K562 (cell line): ENCODE results near the gene THADA. TPM values are rescaled to one million over a fixed set of nuclear protein-coding genes. Genes with fewer than 3 reads are reported as not detected.

Source experiments
- ARID1B ChIP-seq: fragments of 450-650 bp; IDR thresholded peaks from 2 replicates; pipeline ENCODE4 v1.6.1; 2016; ENCODE audit warnings: antibody characterized with exemption, mild to moderate bottlenecking, inconsistent platforms
- CREBBP ChIP-seq: IDR thresholded peaks from one replicate; pipeline ENCODE4 v1.6.1; 2012; ENCODE audit warnings: low read depth, mild to moderate bottlenecking, control low read depth, inconsistent platforms, low read length
- FOXP1 ChIP-seq: sonication (generic); formaldehyde crosslinking; IDR thresholded peaks from 2 replicates; pipeline ENCODE4 v1.8.0; 2022; ENCODE audit warnings: mild to moderate bottlenecking, missing genetic modification reagents
- HLTF ChIP-seq: fragments of 450-650 bp; IDR thresholded peaks from 2 replicates; pipeline ENCODE4 v1.6.1; 2016
- NFE2L1 ChIP-seq: fragments of 450-650 bp; IDR thresholded peaks from 2 replicates; pipeline ENCODE4 v1.6.1; 2016; ENCODE audit warnings: missing genetic modification characterization, low read depth, mild to moderate bottlenecking, missing compliant biosample characterization, moderate library complexity, borderline replicate concordance
- NR2C2 ChIP-seq, 2 experiments: fragments of 200-800 bp in 1 of 2; sonication (Bioruptor generic) in 1 of 2; sonication (generic) in 1 of 2; formaldehyde crosslinking in 1 of 2; IDR thresholded peaks; 2 replicates each; pipeline versions ENCODE4 v1.6.1 to v1.8.0; 2016 to 2022; ENCODE audit warnings: mild to moderate bottlenecking in 1 of 2, missing compliant biosample characterization in 1 of 2, missing genetic modification characterization in 1 of 2, missing genetic modification reagents in 1 of 2
- RBM39 ChIP-seq: fragments of 200-400 bp; formaldehyde crosslinking; optimal IDR thresholded peaks from 2 replicates; pipeline ENCODE3; 2018; ENCODE audit warnings: low read depth, low read length
- TOE1 ChIP-seq, 2 experiments: fragments of 450-650 bp in 1 of 2; sonication (generic) in 1 of 2; formaldehyde crosslinking in 1 of 2; IDR thresholded peaks; 2 replicates each; pipeline versions ENCODE4 v1.7.1 to v1.8.0; 2016 to 2022; ENCODE audit warnings: borderline replicate concordance in 2 of 2, mild to moderate bottlenecking in 2 of 2, antibody characterized with exemption in 1 of 2, inconsistent platforms in 1 of 2, low read depth in 1 of 2, missing genetic modification reagents in 1 of 2, moderate library complexity in 1 of 2
- ZNF830 ChIP-seq: fragments of 250-450 bp; sonication (Bioruptor Pico); IDR thresholded peaks from 2 replicates; pipeline ENCODE4 v1.5.0; 2021; ENCODE audit warnings: mild to moderate bottlenecking
- polyA plus RNA-seq, 8 experiments: library from polyadenylated mRNA; depleted of rRNA in 4 of 8; stranded (reverse) in 5 of 8; unstranded in 3 of 8; fragments of >200 nt; fragmentation: Nextera tagmentation in 2 of 8; fragmentation: Illumina TruSeq in 1 of 8; extraction: Ambion mirVana in 2 of 8; extraction: Trizol in 1 of 8; gene quantifications; 2 replicates each; pipeline versions ENCODE4 v1.2.1 to v1.2.3, GENCODE V29; 2011 to 2014; ENCODE audit warnings: inconsistent platforms in 1 of 8, missing spikeins in 1 of 8
- total RNA-seq, 7 experiments: library from RNA; depleted of rRNA in 6 of 7; stranded (reverse); fragments of >200 nt in 6 of 7; fragmentation: Illumina TruSeq in 2 of 7; extraction: Trizol in 2 of 7; gene quantifications; 2 replicates each; pipeline versions ENCODE4 v1.2.1 to v1.2.3, GENCODE V29; 2011 to 2021; ENCODE audit warnings: low replicate concordance in 1 of 7
- TF ChIP-seq, protein P1 (sequence below): fragments of 450-650 bp; conservative IDR thresholded peaks from 2 replicates; pipeline ENCODE4 v1.6.1; 2016; ENCODE audit warnings: missing genetic modification characterization, low read depth, mild to moderate bottlenecking, control low read depth, missing compliant biosample characterization
- TF ChIP-seq, protein P2 (sequence below): IDR thresholded peaks from 2 replicates; pipeline ENCODE4 v1.6.1; 2012; ENCODE audit warnings: low read depth, low read length, improper control_type of control experiment, borderline replicate concordance
- TF ChIP-seq, protein P3 (sequence below), 2 experiments: fragments of 150-350 bp in 1 of 2; IDR thresholded peaks; 2 replicates each; pipeline ENCODE4 v1.6.1; 2012 to 2016; ENCODE audit warnings: low read depth in 2 of 2, low read length in 2 of 2, mild to moderate bottlenecking in 1 of 2, moderate library complexity in 1 of 2

The THADA gene
- total and polyA plus RNA-seq, 9 of the 15 experiments (the other 6 are each of a cell fraction or from before 2014, with no cell fraction given), result 17.8 to 34.7 (median 31.9) TPM

DNA sequence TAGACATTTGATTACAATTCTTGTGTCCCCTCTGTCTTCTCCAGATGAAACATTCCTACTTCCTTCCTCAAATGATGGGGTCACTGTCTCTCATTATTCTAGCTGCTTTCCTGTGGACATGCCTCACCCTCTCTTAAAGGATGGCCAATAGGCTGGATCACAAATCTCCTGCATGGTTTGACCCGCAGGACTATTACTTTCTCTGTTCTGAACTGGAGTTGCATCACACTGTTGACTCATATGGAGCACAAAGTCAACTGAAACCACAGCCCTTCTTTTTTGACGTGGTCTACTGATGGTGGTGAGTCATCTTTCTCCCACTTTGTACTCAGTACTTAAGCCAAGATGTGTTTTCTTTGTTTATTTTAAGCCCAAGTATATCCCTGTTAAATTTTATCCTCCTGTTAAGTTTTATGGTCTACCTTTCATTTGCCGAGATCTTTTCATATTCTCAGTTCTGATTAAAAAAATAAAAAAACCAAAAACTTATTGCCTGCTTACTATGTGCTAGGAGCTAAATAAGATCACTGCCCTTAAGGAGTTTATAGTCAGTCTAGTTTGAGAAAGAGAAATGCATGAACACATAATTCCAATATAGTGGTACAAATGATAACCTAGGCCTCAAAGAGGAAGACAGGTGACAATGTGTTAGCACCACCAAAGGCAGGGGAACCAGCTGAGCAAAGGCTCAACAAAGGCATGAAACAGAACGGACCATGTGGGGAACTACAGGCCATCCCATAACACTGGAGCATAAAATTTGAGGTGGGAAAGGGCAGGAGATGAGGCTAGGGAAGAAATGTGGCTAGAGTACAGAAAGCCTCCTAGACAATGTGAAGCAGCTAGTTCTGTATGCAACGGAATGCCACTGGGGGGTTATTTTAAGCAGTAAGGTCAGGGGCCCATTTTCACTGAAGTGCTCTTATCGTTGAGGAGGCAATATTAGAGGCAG is 301.8 kb downstream of the THADA start (continued):
- TF ChIP-seq, protein P1, sequence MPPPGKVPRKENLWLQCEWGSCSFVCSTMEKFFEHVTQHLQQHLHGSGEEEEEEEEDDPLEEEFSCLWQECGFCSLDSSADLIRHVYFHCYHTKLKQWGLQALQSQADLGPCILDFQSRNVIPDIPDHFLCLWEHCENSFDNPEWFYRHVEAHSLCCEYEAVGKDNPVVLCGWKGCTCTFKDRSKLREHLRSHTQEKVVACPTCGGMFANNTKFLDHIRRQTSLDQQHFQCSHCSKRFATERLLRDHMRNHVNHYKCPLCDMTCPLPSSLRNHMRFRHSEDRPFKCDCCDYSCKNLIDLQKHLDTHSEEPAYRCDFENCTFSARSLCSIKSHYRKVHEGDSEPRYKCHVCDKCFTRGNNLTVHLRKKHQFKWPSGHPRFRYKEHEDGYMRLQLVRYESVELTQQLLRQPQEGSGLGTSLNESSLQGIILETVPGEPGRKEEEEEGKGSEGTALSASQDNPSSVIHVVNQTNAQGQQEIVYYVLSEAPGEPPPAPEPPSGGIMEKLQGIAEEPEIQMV (tag), result peak; percentile 92
- TF ChIP-seq NFE2L1 (tag), result no peak
- TF ChIP-seq, protein P2, sequence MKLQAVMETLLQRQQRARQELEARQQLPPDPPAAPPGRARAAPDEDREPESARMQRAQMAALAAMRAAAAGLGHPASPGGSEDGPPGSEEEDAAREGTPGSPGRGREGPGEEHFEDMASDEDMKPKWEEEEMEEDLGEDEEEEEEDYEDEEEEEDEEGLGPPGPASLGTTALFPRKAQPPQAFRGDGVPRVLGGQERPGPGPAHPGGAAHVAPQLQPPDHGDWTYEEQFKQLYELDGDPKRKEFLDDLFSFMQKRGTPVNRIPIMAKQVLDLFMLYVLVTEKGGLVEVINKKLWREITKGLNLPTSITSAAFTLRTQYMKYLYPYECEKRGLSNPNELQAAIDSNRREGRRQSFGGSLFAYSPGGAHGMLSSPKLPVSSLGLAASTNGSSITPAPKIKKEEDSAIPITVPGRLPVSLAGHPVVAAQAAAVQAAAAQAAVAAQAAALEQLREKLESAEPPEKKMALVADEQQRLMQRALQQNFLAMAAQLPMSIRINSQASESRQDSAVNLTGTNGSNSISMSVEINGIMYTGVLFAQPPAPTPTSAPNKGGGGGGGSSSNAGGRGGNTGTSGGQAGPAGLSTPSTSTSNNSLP, result 0 out of 2 replicates have a peak, but pooled peaks have one; percentile 52
- TF ChIP-seq, protein P3, sequence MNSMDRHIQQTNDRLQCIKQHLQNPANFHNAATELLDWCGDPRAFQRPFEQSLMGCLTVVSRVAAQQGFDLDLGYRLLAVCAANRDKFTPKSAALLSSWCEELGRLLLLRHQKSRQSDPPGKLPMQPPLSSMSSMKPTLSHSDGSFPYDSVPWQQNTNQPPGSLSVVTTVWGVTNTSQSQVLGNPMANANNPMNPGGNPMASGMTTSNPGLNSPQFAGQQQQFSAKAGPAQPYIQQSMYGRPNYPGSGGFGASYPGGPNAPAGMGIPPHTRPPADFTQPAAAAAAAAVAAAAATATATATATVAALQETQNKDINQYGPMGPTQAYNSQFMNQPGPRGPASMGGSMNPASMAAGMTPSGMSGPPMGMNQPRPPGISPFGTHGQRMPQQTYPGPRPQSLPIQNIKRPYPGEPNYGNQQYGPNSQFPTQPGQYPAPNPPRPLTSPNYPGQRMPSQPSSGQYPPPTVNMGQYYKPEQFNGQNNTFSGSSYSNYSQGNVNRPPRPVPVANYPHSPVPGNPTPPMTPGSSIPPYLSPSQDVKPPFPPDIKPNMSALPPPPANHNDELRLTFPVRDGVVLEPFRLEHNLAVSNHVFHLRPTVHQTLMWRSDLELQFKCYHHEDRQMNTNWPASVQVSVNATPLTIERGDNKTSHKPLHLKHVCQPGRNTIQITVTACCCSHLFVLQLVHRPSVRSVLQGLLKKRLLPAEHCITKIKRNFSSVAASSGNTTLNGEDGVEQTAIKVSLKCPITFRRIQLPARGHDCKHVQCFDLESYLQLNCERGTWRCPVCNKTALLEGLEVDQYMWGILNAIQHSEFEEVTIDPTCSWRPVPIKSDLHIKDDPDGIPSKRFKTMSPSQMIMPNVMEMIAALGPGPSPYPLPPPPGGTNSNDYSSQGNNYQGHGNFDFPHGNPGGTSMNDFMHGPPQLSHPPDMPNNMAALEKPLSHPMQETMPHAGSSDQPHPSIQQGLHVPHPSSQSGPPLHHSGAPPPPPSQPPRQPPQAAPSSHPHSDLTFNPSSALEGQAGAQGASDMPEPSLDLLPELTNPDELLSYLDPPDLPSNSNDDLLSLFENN (IDR thresholded peaks at IDR 0.05; ENCODE audit: low read depth in 2 of 2, low read length in 2 of 2), result no peak
- TF ChIP-seq HLTF, result no peak
- peak; percentile 92 for TF ChIP-seq ARID1B
- TF ChIP-seq FOXP1 (CRISPR knock-in tag), result no peak; the same call in 1 of the 2 replicates
- no peak for TF ChIP-seq TOE1 (IDR thresholded peaks at IDR 0.05; ENCODE audit: borderline replicate concordance)
- no peak for TF ChIP-seq TOE1 (CRISPR knock-in tag; IDR thresholded peaks at IDR 0.05; ENCODE audit: borderline replicate concordance, low read depth)
- TF ChIP-seq CREBBP, result no peak
- no peak for TF ChIP-seq RBM39
- TF ChIP-seq ZNF830 (CRISPR knock-in tag), result no peak
- TF ChIP-seq NR2C2 (CRISPR knock-in tag; IDR thresholded peaks at IDR 0.05), result no peak
- peak; percentile 91 for TF ChIP-seq NR2C2 (tag; IDR thresholded peaks at IDR 0.05)
